ENCODE results near the gene OCSTAMP.
A peak's percentile ranks its signal among the peaks of the same experiment; 100 is the strongest.

OCSTAMP gene

DNA sequence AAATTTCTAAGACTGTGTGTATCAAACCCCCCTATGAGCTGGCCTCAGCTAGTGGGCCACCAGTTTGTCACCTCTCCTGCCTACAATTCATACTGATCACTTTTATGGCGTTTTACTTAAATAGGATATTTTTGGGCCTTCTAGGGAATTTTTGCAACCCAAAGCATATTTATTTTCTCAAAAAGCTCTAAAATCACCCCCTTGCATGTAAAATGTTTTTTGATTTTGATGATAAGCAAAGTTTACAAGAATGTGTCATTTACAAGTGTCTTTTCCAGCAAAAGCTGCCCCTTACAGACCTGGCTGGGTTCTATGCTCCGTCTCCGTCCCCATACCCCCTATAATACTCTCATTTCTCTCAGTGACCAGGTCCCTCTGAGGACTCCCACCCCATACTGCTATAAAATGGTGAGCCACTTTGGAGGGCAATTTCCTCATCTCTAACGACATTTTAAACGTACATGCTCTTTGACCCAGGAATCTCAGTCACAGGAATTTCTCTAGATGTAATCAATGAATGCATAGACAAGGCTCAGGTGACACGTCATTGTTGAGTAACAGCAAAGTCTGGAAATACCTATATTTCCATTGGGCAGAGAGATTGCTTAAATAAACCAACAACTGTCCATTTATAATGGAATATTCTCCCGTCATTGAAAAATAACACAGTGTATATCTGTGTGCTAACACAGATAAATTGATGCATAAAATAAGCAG lies 13.9 kb upstream of the OCSTAMP start:
- no peaks in the 10 kb centered on the region for H3K9me3 ChIP-seq (ENCODE audit: control insufficient read depth in 5 of 5, low read length in 5 of 5)
- no peak overlapping the region for H3K27ac ChIP-seq (ENCODE audit: low read depth, low read length)
- H3K27me3 ChIP-seq (ENCODE audit: control insufficient read depth in 5 of 5, insufficient read depth in 4 of 5, low read length in 5 of 5), result peaks cover 0 to 7% (median 0%) of the 10 kb centered on the region in 5 donors
- H3K4me1 ChIP-seq (ENCODE audit: control insufficient read depth in 5 of 5, insufficient read depth in 5 of 5, low read length in 5 of 5), result peaks cover 8 to 20% (median 18%) of the 10 kb centered on the region in 5 donors
- H3K9ac ChIP-seq (ENCODE audit: low read length in 5 of 5), result no peak overlapping the region
- no peak overlapping the region for H3K4me3 ChIP-seq (ENCODE audit: low read depth in 1 of 5, low read length in 5 of 5)
- no peaks in the 10 kb centered on the region for H3K36me3 ChIP-seq (ENCODE audit: control insufficient read depth in 5 of 5, insufficient read depth in 5 of 5, low read length in 5 of 5)

DNA sequence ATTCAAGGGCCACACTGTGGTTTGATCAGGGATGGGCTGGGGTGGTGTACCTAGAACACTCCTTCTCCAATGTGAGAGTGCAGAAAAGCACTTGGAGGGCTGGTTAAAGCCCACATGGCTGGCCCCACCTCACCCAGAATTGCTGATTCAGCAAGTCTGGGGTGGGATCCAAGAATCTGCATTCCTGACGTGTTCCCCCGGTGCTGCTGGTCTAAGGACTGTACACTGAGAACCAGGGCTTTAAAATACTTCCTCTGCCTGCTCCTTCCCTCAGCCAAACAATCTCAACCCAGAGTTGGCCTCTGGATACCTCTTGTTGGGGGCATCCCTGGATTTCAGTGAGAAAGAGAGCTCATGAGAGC lies 13.4 kb upstream of the OCSTAMP start:
- no peaks in the 10 kb centered on the region for H3K9me3 ChIP-seq (ENCODE audit: control insufficient read depth in 5 of 5, low read length in 5 of 5)

GRCh38 chr20:46563170-46563859 lies 12.9 kb upstream of the OCSTAMP start:
- no peaks in the 10 kb centered on the region for H3K9me3 ChIP-seq (ENCODE audit: control insufficient read depth in 5 of 5, low read length in 5 of 5)
- H3K27ac ChIP-seq (ENCODE audit: low read depth, low read length), result peak overlapping the region; percentile 51
- peak overlapping the region; percentile 44 to 69 (median 67) for H3K4me3 ChIP-seq (ENCODE audit: low read depth in 1 of 5, low read length in 5 of 5)
- peak overlapping the region in 3 of 5 donors; percentile 6 to 50 (median 50) for H3K9ac ChIP-seq (ENCODE audit: low read length in 5 of 5)
- H3K4me1 ChIP-seq (ENCODE audit: control insufficient read depth in 5 of 5, insufficient read depth in 5 of 5, low read length in 5 of 5), result peaks cover 6 to 17% (median 14%) of the 10 kb centered on the region in 5 donors
- no peaks in the 10 kb centered on the region for H3K36me3 ChIP-seq (ENCODE audit: control insufficient read depth in 5 of 5, insufficient read depth in 5 of 5, low read length in 5 of 5)
- H3K27me3 ChIP-seq (ENCODE audit: control insufficient read depth in 5 of 5, insufficient read depth in 4 of 5, low read length in 5 of 5), result peaks cover 0 to 7% (median 0%) of the 10 kb centered on the region in 5 donors

More for the DNA sequence above, 13.4 kb upstream of the OCSTAMP start:
- Histone ChIP-seq H3K9ac (ENCODE audit: low read length in 5 of 5) (no peak overlapping the region), H3K36me3 (ENCODE audit: control insufficient read depth in 5 of 5, insufficient read depth in 5 of 5, low read length in 5 of 5) (no peaks in the 10 kb centered on the region), H3K4me1 (ENCODE audit: control insufficient read depth in 5 of 5, insufficient read depth in 5 of 5, low read length in 5 of 5) (peaks cover 8 to 19% (median 18%) of the 10 kb centered on the region in 5 donors), H3K4me3 (ENCODE audit: low read depth in 1 of 5, low read length in 5 of 5) (no peak overlapping the region), H3K27me3 (ENCODE audit: control insufficient read depth in 5 of 5, insufficient read depth in 4 of 5, low read length in 5 of 5) (peaks cover 0 to 7% (median 0%) of the 10 kb centered on the region in 5 donors), H3K27ac (ENCODE audit: low read depth, low read length) (no peak overlapping the region)

DNA sequence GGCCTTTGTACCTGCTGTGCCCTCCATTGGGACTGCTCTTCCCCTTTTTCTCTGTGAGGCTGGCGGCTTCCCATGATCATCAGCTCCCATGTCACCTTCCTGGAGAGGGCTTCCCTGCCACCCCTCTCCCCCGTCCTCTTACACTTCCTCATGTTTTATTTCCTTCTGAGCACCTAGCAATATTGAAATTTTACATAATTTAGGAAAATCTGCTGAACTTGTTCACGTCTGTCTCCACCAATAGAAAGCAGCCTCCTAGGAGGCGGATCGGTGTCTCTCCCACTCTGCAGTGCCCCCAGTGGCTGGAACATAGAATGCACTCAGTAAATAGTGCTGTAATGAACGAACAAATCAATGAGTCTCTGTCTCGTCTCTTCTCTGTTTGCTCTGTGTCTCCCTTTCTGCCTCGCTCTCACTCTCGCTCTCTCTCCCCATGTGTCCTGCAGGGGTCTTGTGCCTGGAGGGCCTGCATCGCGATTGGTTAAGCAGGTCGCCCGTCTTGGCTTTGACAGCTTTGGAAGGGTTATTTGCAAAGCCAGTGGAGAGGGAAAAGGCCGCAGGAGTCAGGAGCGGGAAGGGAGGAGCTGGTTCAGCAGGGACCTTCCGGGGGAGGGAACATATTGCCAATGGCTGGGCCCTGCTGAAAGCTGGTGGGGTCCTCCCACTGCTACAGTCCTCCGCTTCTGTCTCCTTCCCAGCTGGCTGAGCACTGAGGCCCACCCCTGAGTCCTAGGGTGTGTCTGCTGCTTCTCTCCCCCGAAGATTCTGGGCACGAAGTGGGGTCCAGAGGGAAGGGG lies 12.1 kb upstream of the OCSTAMP start:
- peak overlapping the region; percentile 51 for H3K27ac ChIP-seq (ENCODE audit: low read depth, low read length)
- peak overlapping the region; percentile 44 to 69 (median 67) for H3K4me3 ChIP-seq (ENCODE audit: low read depth in 1 of 5, low read length in 5 of 5)
- H3K9me3 ChIP-seq (ENCODE audit: control insufficient read depth in 5 of 5, low read length in 5 of 5), result no peaks in the 10 kb centered on the region
- peak overlapping the region in 3 of 5 donors; percentile 6 to 50 (median 50) for H3K9ac ChIP-seq (ENCODE audit: low read length in 5 of 5)
- H3K4me1 ChIP-seq (ENCODE audit: control insufficient read depth in 5 of 5, insufficient read depth in 5 of 5, low read length in 5 of 5), result peaks cover 6 to 20% (median 14%) of the 10 kb centered on the region in 5 donors
- peaks cover 0 to 10% (median 0%) of the 10 kb centered on the region in 5 donors for H3K27me3 ChIP-seq (ENCODE audit: control insufficient read depth in 5 of 5, insufficient read depth in 4 of 5, low read length in 5 of 5)
- no peaks in the 10 kb centered on the region for H3K36me3 ChIP-seq (ENCODE audit: control insufficient read depth in 5 of 5, insufficient read depth in 5 of 5, low read length in 5 of 5)

- Histone ChIP-seq H3K4me1 (ENCODE audit: control insufficient read depth in 5 of 5, insufficient read depth in 5 of 5, low read length in 5 of 5) (peaks cover 6 to 20% (median 14%) of the 10 kb centered on the region in 5 donors), H3K4me3 (ENCODE audit: low read depth in 1 of 5, low read length in 5 of 5) (peak overlapping the region; percentile 44 to 69 (median 67)), H3K27ac (ENCODE audit: low read depth, low read length) (peak overlapping the region; percentile 51), H3K36me3 (ENCODE audit: control insufficient read depth in 5 of 5, insufficient read depth in 5 of 5, low read length in 5 of 5) (no peaks in the 10 kb centered on the region), H3K9me3 (ENCODE audit: control insufficient read depth in 5 of 5, low read length in 5 of 5) (no peaks in the 10 kb centered on the region), H3K27me3 (ENCODE audit: control insufficient read depth in 5 of 5, insufficient read depth in 4 of 5, low read length in 5 of 5) (peaks cover 0 to 10% (median 0%) of the 10 kb centered on the region in 5 donors), H3K9ac (ENCODE audit: low read length in 5 of 5) (peak overlapping the region in 1 of 5 donors; percentile 23)
Observed at GRCh38 chr20:46562009-46562372, 11.5 kb upstream of the OCSTAMP start.

- H3K9me3 ChIP-seq (ENCODE audit: control insufficient read depth in 5 of 5, low read length in 5 of 5), result no peaks in the 10 kb centered on the region
- no peak overlapping the region for H3K9ac ChIP-seq (ENCODE audit: low read length in 5 of 5)
- no peaks in the 10 kb centered on the region for H3K36me3 ChIP-seq (ENCODE audit: control insufficient read depth in 5 of 5, insufficient read depth in 5 of 5, low read length in 5 of 5)
- no peak overlapping the region for H3K27ac ChIP-seq (ENCODE audit: low read depth, low read length)
- H3K4me1 ChIP-seq (ENCODE audit: control insufficient read depth in 5 of 5, insufficient read depth in 5 of 5, low read length in 5 of 5), result peaks cover 6 to 20% (median 14%) of the 10 kb centered on the region in 5 donors
- peaks cover 0 to 10% (median 3%) of the 10 kb centered on the region in 5 donors for H3K27me3 ChIP-seq (ENCODE audit: control insufficient read depth in 5 of 5, insufficient read depth in 4 of 5, low read length in 5 of 5)
- H3K4me3 ChIP-seq (ENCODE audit: low read depth in 1 of 5, low read length in 5 of 5), result no peak overlapping the region
Observed at GRCh38 chr20:46559685-46560440, 9.4 kb upstream of the OCSTAMP start.

- H3K27me3 ChIP-seq (ENCODE audit: control insufficient read depth in 5 of 5, insufficient read depth in 4 of 5, low read length in 5 of 5), result peaks cover 0 to 12% (median 2%) of the 10 kb centered on the region in 5 donors
Observed at GRCh38 chr20:46559001-46559400, 8.5 kb upstream of the OCSTAMP start.

GRCh38 chr20:46558511-46558959 lies 8.1 kb upstream of the OCSTAMP start:
- no peaks in the 10 kb centered on the region for H3K36me3 ChIP-seq (ENCODE audit: control insufficient read depth in 5 of 5, insufficient read depth in 5 of 5, low read length in 5 of 5)
- H3K27ac ChIP-seq (ENCODE audit: low read depth, low read length), result no peak overlapping the region
- no peak overlapping the region for H3K9ac ChIP-seq (ENCODE audit: low read length in 5 of 5)
- no peaks in the 10 kb centered on the region for H3K9me3 ChIP-seq (ENCODE audit: control insufficient read depth in 5 of 5, low read length in 5 of 5)
- H3K4me1 ChIP-seq (ENCODE audit: control insufficient read depth in 5 of 5, insufficient read depth in 5 of 5, low read length in 5 of 5), result peaks cover 6 to 20% (median 14%) of the 10 kb centered on the region in 5 donors
- no peak overlapping the region for H3K4me3 ChIP-seq (ENCODE audit: low read depth in 1 of 5, low read length in 5 of 5)
- H3K27me3 ChIP-seq (ENCODE audit: control insufficient read depth in 5 of 5, insufficient read depth in 4 of 5, low read length in 5 of 5), result peaks cover 0 to 12% (median 2%) of the 10 kb centered on the region in 5 donors

More at GRCh38 chr20:46559001-46559400, 8.5 kb upstream of the OCSTAMP start:
- H3K9ac ChIP-seq (ENCODE audit: low read length in 5 of 5), result no peak overlapping the region
- H3K4me3 ChIP-seq (ENCODE audit: low read depth in 1 of 5, low read length in 5 of 5), result no peak overlapping the region
- H3K9me3 ChIP-seq (ENCODE audit: control insufficient read depth in 5 of 5, low read length in 5 of 5), result no peaks in the 10 kb centered on the region
- H3K36me3 ChIP-seq (ENCODE audit: control insufficient read depth in 5 of 5, insufficient read depth in 5 of 5, low read length in 5 of 5), result no peaks in the 10 kb centered on the region
- H3K4me1 ChIP-seq (ENCODE audit: control insufficient read depth in 5 of 5, insufficient read depth in 5 of 5, low read length in 5 of 5), result peaks cover 6 to 20% (median 14%) of the 10 kb centered on the region in 5 donors
- no peak overlapping the region for H3K27ac ChIP-seq (ENCODE audit: low read depth, low read length)

DNA sequence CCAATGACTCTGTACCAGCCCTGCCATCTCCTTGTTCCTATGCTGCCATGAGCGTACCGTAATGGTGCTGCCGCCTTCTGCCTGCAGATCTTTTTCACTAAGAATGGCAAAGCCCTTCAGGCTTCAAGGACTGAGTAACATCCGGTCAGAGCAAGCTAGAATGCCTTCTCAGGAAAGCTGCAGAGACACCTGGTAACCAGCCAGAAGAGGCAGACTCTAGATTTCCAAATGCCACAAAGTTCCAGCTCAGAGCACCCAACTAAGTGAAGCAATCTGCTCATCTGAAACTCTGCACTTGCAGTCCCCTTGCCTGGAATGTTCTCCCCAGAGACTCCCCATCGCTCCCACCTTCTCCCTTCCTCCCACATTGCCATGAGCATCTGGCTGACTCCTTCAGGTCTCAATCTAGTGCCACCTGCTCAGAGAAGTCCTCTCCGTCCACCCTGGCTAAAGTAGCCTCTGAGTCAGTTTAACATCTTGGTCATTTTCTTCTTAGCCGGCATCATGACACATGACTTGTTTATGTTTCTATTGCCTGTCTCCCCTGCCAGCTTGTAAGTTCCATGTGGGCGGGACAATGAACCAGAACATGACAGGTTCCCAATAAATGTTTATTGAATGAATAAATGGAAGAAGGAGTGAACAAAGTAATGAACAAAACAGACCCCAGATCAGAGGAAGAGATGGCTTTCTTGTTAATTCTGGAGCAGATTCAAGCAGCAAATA lies 6.9 kb upstream of the OCSTAMP start:
- Histone ChIP-seq H3K27me3 (ENCODE audit: control insufficient read depth in 5 of 5, insufficient read depth in 4 of 5, low read length in 5 of 5) (peaks cover 0 to 12% (median 6%) of the 10 kb centered on the region in 5 donors), H3K4me1 (ENCODE audit: control insufficient read depth in 5 of 5, insufficient read depth in 5 of 5, low read length in 5 of 5) (peaks cover 3 to 16% (median 6%) of the 10 kb centered on the region in 5 donors), H3K36me3 (ENCODE audit: control insufficient read depth in 5 of 5, insufficient read depth in 5 of 5, low read length in 5 of 5) (no peaks in the 10 kb centered on the region), H3K27ac (ENCODE audit: low read depth, low read length) (no peak overlapping the region), H3K9me3 (ENCODE audit: control insufficient read depth in 5 of 5, low read length in 5 of 5) (no peaks in the 10 kb centered on the region), H3K9ac (ENCODE audit: low read length in 5 of 5) (no peak overlapping the region), H3K4me3 (ENCODE audit: low read depth in 1 of 5, low read length in 5 of 5) (no peak overlapping the region)
